ENCODE data around the gene EXOC3L1. TPM values are rescaled to one million over a fixed set of nuclear protein-coding genes. Genes with fewer than 3 reads are reported as not detected.

Gene EXOC3L1
- total RNA-seq, 1 experiment from 2014 or later = 0.61 TPM

DNA sequence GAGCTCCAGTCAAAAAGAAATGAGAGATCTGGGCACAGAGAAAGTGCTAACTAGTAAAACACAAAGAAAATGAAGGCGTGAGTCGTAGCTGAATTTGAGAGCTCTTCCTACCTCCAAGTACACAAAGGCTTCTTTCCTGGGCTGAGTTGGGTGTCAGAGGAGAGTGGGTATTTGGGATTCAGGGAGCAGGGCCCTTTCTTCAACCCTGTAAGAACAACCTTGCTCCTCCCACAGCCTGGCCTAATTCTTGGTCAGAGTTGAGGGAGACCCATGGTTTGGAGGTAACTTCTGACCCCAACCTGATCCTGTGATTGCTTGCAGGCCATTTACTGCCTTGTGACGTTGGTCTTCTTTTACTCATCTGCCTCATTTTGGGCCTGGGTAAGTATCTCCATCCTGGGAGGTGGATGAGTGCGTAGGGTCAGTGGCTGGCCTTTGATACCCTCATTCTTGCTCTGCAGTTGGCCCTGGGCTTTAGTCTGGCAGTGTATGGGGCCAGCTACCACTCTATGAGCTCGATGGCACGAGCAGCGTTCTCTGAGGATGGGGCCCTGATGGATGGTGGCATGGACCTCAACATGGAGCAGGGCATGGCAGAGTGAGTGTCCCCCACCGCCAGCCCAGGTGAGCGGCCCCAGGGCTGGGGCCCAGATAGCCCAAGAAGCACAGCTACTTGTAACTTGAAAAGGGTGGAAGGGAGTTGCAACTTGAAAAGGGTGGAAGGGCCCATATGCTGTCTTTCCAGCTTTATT lies 38.3 kb upstream of the EXOC3L1 start:
- Mint-ChIP-seq H3K9me3 (ENCODE audit: unreplicated experiment) (no peaks in the 10 kb centered on the region), H3K36me3 (ENCODE audit: insufficient read depth, unreplicated experiment) (peaks cover 62% of the 10 kb centered on the region), H3K4me1 (ENCODE audit: low read depth, unreplicated experiment) (peaks cover 20% of the 10 kb centered on the region), H3K27ac (ENCODE audit: unreplicated experiment) (peak overlapping the region; percentile 98), H3K27me3 (ENCODE audit: insufficient read depth, unreplicated experiment) (no peaks in the 10 kb centered on the region), H3K4me3 (ENCODE audit: unreplicated experiment) (peak overlapping the region; percentile 98)
- DNase-seq = no peak
- H3K9me3 ChIP-seq = no peaks in the 10 kb centered on the region
- peaks cover 7% of the 10 kb centered on the region; the same call in 1 of the 2 replicates for H3K4me1 ChIP-seq
- intact Hi-C loops (cut with micrococcal nuclease; ENCODE audit: unreplicated experiment) = no loop called here
- H3K4me3 ChIP-seq (ENCODE audit: low read depth, low read length) = peak overlapping the region; percentile 96
- ChIA-PET CTCF (interaction anchor here (0.6 to 2.2 kb wide), 6 partner anchors 19 to 293 kb away, joined by 3 to 31 read pairs (median 5); partner anchors contain the start of genes ELMO3 and FHOD1), POLR2A (interaction anchor here (0.5 to 1.5 kb wide), 3 partner anchors 18 to 432 kb away, joined by 4 to 10 read pairs (median 7); partner anchors contain the start of gene ACD)
- no peak for TF ChIP-seq CTCF (IDR thresholded peaks at IDR 0.05; ENCODE audit: insufficient read depth in 1 of 2, low read depth in 1 of 2, low read length in 1 of 2, severe bottlenecking in 1 of 2, unreplicated experiment in 1 of 2)
- BruUV-seq (replicated peaks) = TSS peak; percentile 30
- H3K27me3 ChIP-seq (replicated peaks; ENCODE audit: control insufficient read depth, insufficient read depth, low read length) = no peaks in the 10 kb centered on the region
- peaks cover 11% of the 10 kb centered on the region for H3K36me3 ChIP-seq (ENCODE audit: control insufficient read depth, insufficient read depth, low read length)

GRCh38 chr16:67227567-67227921 lies 37.6 kb upstream of the EXOC3L1 start:
- H3K9me3 Mint-ChIP-seq (ENCODE audit: unreplicated experiment) = no peaks in the 10 kb centered on the region
- H3K27ac Mint-ChIP-seq (ENCODE audit: unreplicated experiment) = peak overlapping the region; percentile 98
- H3K36me3 Mint-ChIP-seq (ENCODE audit: insufficient read depth, unreplicated experiment) = peaks cover 55% of the 10 kb centered on the region
- peaks cover 7% of the 10 kb centered on the region; the same call in 1 of the 2 replicates for H3K4me1 ChIP-seq
- intact Hi-C loops (cut with micrococcal nuclease; ENCODE audit: unreplicated experiment) = loop anchor here (1.0 to 2.0 kb wide), 2 partner anchors 19 to 29 kb away; partner anchors contain the start of gene ELMO3
- H3K4me3 ChIP-seq (ENCODE audit: low read depth, low read length) = peak overlapping the region; percentile 96
- peak overlapping the region; percentile 98 for H3K4me3 Mint-ChIP-seq (ENCODE audit: unreplicated experiment)
- H3K27me3 Mint-ChIP-seq (ENCODE audit: insufficient read depth, unreplicated experiment) = no peaks in the 10 kb centered on the region
- ChIA-PET CTCF (interaction anchor here (0.6 to 2.2 kb wide), 10 partner anchors 20 to 294 kb away, joined by 3 to 31 read pairs (median 4); partner anchors contain the start of genes ELMO3 and FHOD1), POLR2A (interaction anchor here (0.5 to 1.6 kb wide), 6 partner anchors 10 to 432 kb away, joined by 3 to 55 read pairs (median 4); partner anchors contain the start of genes ACD, ELMO3 and FHOD1)
- DNase-seq = no peak
- H3K4me1 Mint-ChIP-seq (ENCODE audit: low read depth, unreplicated experiment) = peaks cover 20% of the 10 kb centered on the region
- TF ChIP-seq CTCF (IDR thresholded peaks at IDR 0.05; ENCODE audit: insufficient read depth in 1 of 2, low read depth in 1 of 2, low read length in 1 of 2, severe bottlenecking in 1 of 2, unreplicated experiment in 1 of 2) = no peak
- peaks cover 11% of the 10 kb centered on the region for H3K36me3 ChIP-seq (ENCODE audit: control insufficient read depth, insufficient read depth, low read length)
- no peaks in the 10 kb centered on the region for H3K27me3 ChIP-seq (replicated peaks; ENCODE audit: control insufficient read depth, insufficient read depth, low read length)
- no TSS peak for BruUV-seq (replicated peaks)
- no peaks in the 10 kb centered on the region for H3K9me3 ChIP-seq

GRCh38 chr16:67226804-67227566 lies 37.0 kb upstream of the EXOC3L1 start, which contains the start of gene TMEM208:
Gene TMEM208, plus strand, starts transcription at chr16:67227130. Its CDS starts 89 bp downstream, at chr16:67227219.
- peak; percentile 100 for DNase-seq
- Mint-ChIP-seq H3K9me3 (ENCODE audit: unreplicated experiment) (no peaks in the 10 kb centered on the region), H3K4me3 (ENCODE audit: unreplicated experiment) (peak within 1 kb of the TSS; percentile 98), H3K36me3 (ENCODE audit: insufficient read depth, unreplicated experiment) (peaks cover 49% of the 10 kb centered on the region), H3K27ac (ENCODE audit: unreplicated experiment) (peak within 1 kb of the TSS; percentile 98), H3K4me1 (ENCODE audit: low read depth, unreplicated experiment) (peaks cover 20% of the 10 kb centered on the region), H3K27me3 (ENCODE audit: insufficient read depth, unreplicated experiment) (no peaks in the 10 kb centered on the region)
- Histone ChIP-seq H3K9me3 (no peaks in the 10 kb centered on the region), H3K4me1 (peaks cover 7% of the 10 kb centered on the region; the same call in 1 of the 2 replicates), H3K4me3 (ENCODE audit: low read depth, low read length) (peak within 1 kb of the TSS; percentile 96), H3K36me3 (ENCODE audit: control insufficient read depth, insufficient read depth, low read length) (peaks cover 11% of the 10 kb centered on the region), H3K27me3 (replicated peaks; ENCODE audit: control insufficient read depth, insufficient read depth, low read length) (no peaks in the 10 kb centered on the region)
- CTCF ChIA-PET = interaction anchor here (0.6 to 2.2 kb wide), 12 partner anchors 10 to 262 kb away, joined by 3 to 31 read pairs (median 4); partner anchors contain the start of genes ELMO3 and FHOD1
- intact Hi-C loops (cut with micrococcal nuclease; ENCODE audit: unreplicated experiment) = loop anchor here (1.0 to 2.0 kb wide), 2 partner anchors 19 to 28 kb away; partner anchors contain the start of gene ELMO3
- peak in 1 of 2 experiments; percentile 28 for TF ChIP-seq CTCF (IDR thresholded peaks at IDR 0.05; ENCODE audit: insufficient read depth in 1 of 2, low read depth in 1 of 2, low read length in 1 of 2, severe bottlenecking in 1 of 2, unreplicated experiment in 1 of 2)
- no TSS peak for BruUV-seq (replicated peaks)
- POLR2A ChIA-PET = interaction anchor here (0.5 to 1.6 kb wide), 12 partner anchors 10 to 433 kb away, joined by 3 to 55 read pairs (median 4); partner anchors contain the start of genes ACD, E2F4, ELMO3 and FHOD1

Data from Caco-2 (cell line).